IMR-90 (cell line): ENCODE results near the gene ELOA. TPM values are rescaled to one million over a fixed set of nuclear protein-coding genes. Genes with fewer than 3 reads are reported as not detected.

Experiments used
- ATAC-seq: fragments of 200-7000 bp; cut with Tn5 transposase; 2 replicates; pipeline ENCODE4 v1.9.1; 2020; ENCODE audit warnings: low read depth, mild to moderate bottlenecking, moderate library complexity
- BruUV-seq: library from RNA; stranded (reverse); fragments of 400-500 nt; replicated peaks from 2 replicates; lab custom pipeline; 2021; lab: Mats Ljungman, UMichigan
- CTCF ChIA-PET: fragments of 300-600 bp; formaldehyde crosslinking; extraction: SDS; loops from one replicate; lab custom pipeline; 2021; ENCODE audit warnings: antibody characterized with exemption; lab: Yijun Ruan, JAX
- POLR2A ChIA-PET: fragments of 300-600 bp; sonication (Branson Sonifier 250); formaldehyde crosslinking; loops from one replicate; lab custom pipeline; 2022; ENCODE audit warnings: antibody characterized with exemption; ENCODE audit not compliant: unreplicated experiment; lab: Charles Lee
- DNase-seq: peaks from one replicate; pipeline ENCODE4 v3.0.0; 2013
- H2AFZ ChIP-seq: replicated peaks from 2 replicates; pipeline ENCODE3; 2013; ENCODE audit warnings: low read length, mild to moderate bottlenecking; ENCODE audit not compliant: poor library complexity
- H2AK5ac ChIP-seq: 2 replicates; pipeline ENCODE4 v1.6.1; 2013; ENCODE audit warnings: low read depth, low read length, inconsistent platforms
- H2AK9ac ChIP-seq: replicated peaks from 2 replicates; pipeline ENCODE3; 2013; ENCODE audit warnings: mild to moderate bottlenecking, low read depth, low read length, moderate library complexity; ENCODE audit not compliant: poor library complexity
- H2BK120ac ChIP-seq: 2 replicates; pipeline ENCODE4 v1.6.1; 2013; ENCODE audit warnings: low read depth, low read length, inconsistent platforms
- H2BK15ac ChIP-seq: 3 replicates; pipeline ENCODE4 v1.6.1; 2013; ENCODE audit warnings: low read depth, low read length, inconsistent platforms
- H2BK20ac ChIP-seq: 2 replicates; pipeline ENCODE4 v1.6.1; 2013; ENCODE audit warnings: low read depth, mild to moderate bottlenecking, inconsistent platforms, low read length, moderate library complexity
- H2BK5ac ChIP-seq: 2 replicates; pipeline ENCODE4 v1.6.1; 2013; ENCODE audit warnings: mild to moderate bottlenecking, low read depth, low read length, inconsistent platforms; ENCODE audit not compliant: poor library complexity, severe bottlenecking
- H3K14ac ChIP-seq: replicated peaks from 2 replicates; pipeline ENCODE4 v1.6.1; 2013; ENCODE audit warnings: low read depth, low read length, inconsistent platforms
- H3K18ac ChIP-seq: 2 replicates; pipeline ENCODE4 v1.6.1; 2013; ENCODE audit warnings: low read depth, low read length, control low read depth
- H3K23ac ChIP-seq: 2 replicates; pipeline ENCODE4 v1.6.1; 2013; ENCODE audit warnings: low read depth, low read length, inconsistent platforms
- H3K27ac ChIP-seq: 2 replicates; pipeline ENCODE4 v1.5.1; 2013; ENCODE audit warnings: mild to moderate bottlenecking, control low read depth, low read length; ENCODE audit not compliant: insufficient read depth
- H3K27me3 ChIP-seq: 2 replicates; pipeline ENCODE4 v1.6.1; 2013; ENCODE audit warnings: low read length; ENCODE audit not compliant: control insufficient read depth, insufficient read depth
- H3K36me3 ChIP-seq: 2 replicates; pipeline ENCODE4 v1.6.1; 2013; ENCODE audit warnings: low read length, mixed read lengths; ENCODE audit not compliant: control insufficient read depth, insufficient read depth
- H3K4ac ChIP-seq: 2 replicates; pipeline ENCODE4 v1.6.1; 2013; ENCODE audit warnings: low read depth, low read length, inconsistent platforms
- H3K4me1 ChIP-seq: 2 replicates; pipeline ENCODE4 v1.6.1; 2013; ENCODE audit warnings: low read length, mixed read lengths; ENCODE audit not compliant: control insufficient read depth, insufficient read depth
- H3K4me2 ChIP-seq: 2 replicates; pipeline ENCODE4 v1.6.1; 2013; ENCODE audit warnings: low read depth, mild to moderate bottlenecking, control low read depth, low read length, moderate library complexity
- H3K4me3 ChIP-seq: 2 replicates; pipeline ENCODE4 v1.5.1; 2013; ENCODE audit warnings: low read depth, mild to moderate bottlenecking, control low read depth, low read length, moderate library complexity; ENCODE audit not compliant: insufficient read depth
- H3K56ac ChIP-seq: 2 replicates; pipeline ENCODE4 v1.6.1; 2013; ENCODE audit warnings: low read length, inconsistent platforms; ENCODE audit not compliant: insufficient read depth; ENCODE audit errors: extremely low read depth
- H3K79me1 ChIP-seq, 2 experiments: 2 replicates each; pipeline ENCODE4 v1.6.1; 2013; ENCODE audit warnings: low read length in 2 of 2, inconsistent platforms in 1 of 2, low read depth in 1 of 2
- H3K9ac ChIP-seq: 2 replicates; pipeline ENCODE4 v1.6.1; 2013; ENCODE audit warnings: low read depth, low read length, control low read depth
- H3K9me1 ChIP-seq: 2 replicates; pipeline ENCODE4 v1.6.1; 2013; ENCODE audit warnings: low read length, inconsistent platforms; ENCODE audit not compliant: insufficient read depth
- H3K9me3 ChIP-seq: 2 replicates; pipeline ENCODE4 v1.6.1; 2013; ENCODE audit warnings: low read length; ENCODE audit not compliant: control insufficient read depth, insufficient read depth
- H4K20me1 ChIP-seq: 2 replicates; pipeline ENCODE4 v1.6.1; 2013; ENCODE audit warnings: low read length, inconsistent platforms; ENCODE audit not compliant: insufficient read depth
- H4K5ac ChIP-seq: 2 replicates; pipeline ENCODE4 v1.6.1; 2013; ENCODE audit warnings: mild to moderate bottlenecking, low read depth, low read length, control low read depth
- H4K8ac ChIP-seq, 2 experiments: 2 replicates each; pipeline ENCODE4 v1.6.1; 2013; ENCODE audit warnings: low read depth in 2 of 2, low read length in 2 of 2, control low read depth in 1 of 2, inconsistent platforms in 1 of 2
- H4K91ac ChIP-seq: 2 replicates; pipeline ENCODE4 v1.6.1; 2013; ENCODE audit warnings: low read depth, low read length, inconsistent platforms; ENCODE audit not compliant: insufficient read depth
- MAZ ChIP-seq: IDR thresholded peaks from 2 replicates; pipeline ENCODE4 v1.6.1; 2012; ENCODE audit warnings: low read depth, mild to moderate bottlenecking, low read length, improper control_type of control experiment, moderate library complexity, borderline replicate concordance
- RAD21 ChIP-seq: IDR thresholded peaks from 2 replicates; pipeline ENCODE4 v1.6.1; 2012; ENCODE audit warnings: low read length, improper control_type of control experiment
- RFX5 ChIP-seq: IDR thresholded peaks from 2 replicates; pipeline ENCODE4 v1.8.0; 2012; ENCODE audit warnings: low read depth, mild to moderate bottlenecking, low read length, moderate library complexity
- SMC3 ChIP-seq: fragments of 150-350 bp; IDR thresholded peaks from 2 replicates; pipeline ENCODE4 v1.6.1; 2016; ENCODE audit warnings: low read depth, mild to moderate bottlenecking, antibody characterized with exemption, low read length, moderate library complexity
- WGBS, 2 experiments: methylation state at CpG; one replicate each; pipeline versions ENCODE4 v1.1.5 to v1.1.7; 2013; ENCODE audit warnings: missing lambda C conversion rate in 2 of 2; ENCODE audit not compliant: insufficient read length in 1 of 2; ENCODE audit errors: extremely low coverage in 2 of 2; 5-methylcytosine and 5-hydroxymethylcytosine counted together
- dilution Hi-C: fragments of 300-500 bp; cut with HindIII; formaldehyde crosslinking; loops from one replicate; pipeline ENCODE4 v1.14.3; 2018; ENCODE audit warnings: low sequenced_read_pairs; ENCODE audit not compliant: unreplicated experiment
- in situ Hi-C: fragments of 300-500 bp; cut with MboI; formaldehyde crosslinking; loops from 3 replicates; pipeline ENCODE4 v1.14.3; 2019; ENCODE audit warnings: low sequenced_read_pairs, inconsistent platforms, mixed read lengths
- intact Hi-C: fragments of 100-400 bp; cut with micrococcal nuclease; formaldehyde crosslinking; loops from 2 replicates; pipeline ENCODE4 v1.10.0; 2022
- polyA plus RNA-seq, 3 experiments: library from polyadenylated mRNA; depleted of rRNA; stranded (reverse); fragments of >200 nt; gene quantifications; 2 replicates each; pipeline ENCODE4 v1.2.3, GENCODE V29; 2012; ENCODE audit warnings: low replicate concordance in 1 of 3
- total RNA-seq: library from RNA; depleted of rRNA; stranded (reverse); fragments of >200 nt; gene quantifications from 2 replicates; pipeline ENCODE4 v1.2.3, GENCODE V29; 2012; rRNA removed
- TF ChIP-seq, protein P1 (sequence below): conservative IDR thresholded peaks from 2 replicates; pipeline ENCODE4 v1.5.1; 2012; ENCODE audit warnings: mild to moderate bottlenecking, low read depth, low read length, improper control_type of control experiment

ELOA gene
- total and polyA plus RNA-seq, 2 of the 4 experiments (the other 2 are of a cell fraction), result 22.9 to 40.7 TPM

DNA sequence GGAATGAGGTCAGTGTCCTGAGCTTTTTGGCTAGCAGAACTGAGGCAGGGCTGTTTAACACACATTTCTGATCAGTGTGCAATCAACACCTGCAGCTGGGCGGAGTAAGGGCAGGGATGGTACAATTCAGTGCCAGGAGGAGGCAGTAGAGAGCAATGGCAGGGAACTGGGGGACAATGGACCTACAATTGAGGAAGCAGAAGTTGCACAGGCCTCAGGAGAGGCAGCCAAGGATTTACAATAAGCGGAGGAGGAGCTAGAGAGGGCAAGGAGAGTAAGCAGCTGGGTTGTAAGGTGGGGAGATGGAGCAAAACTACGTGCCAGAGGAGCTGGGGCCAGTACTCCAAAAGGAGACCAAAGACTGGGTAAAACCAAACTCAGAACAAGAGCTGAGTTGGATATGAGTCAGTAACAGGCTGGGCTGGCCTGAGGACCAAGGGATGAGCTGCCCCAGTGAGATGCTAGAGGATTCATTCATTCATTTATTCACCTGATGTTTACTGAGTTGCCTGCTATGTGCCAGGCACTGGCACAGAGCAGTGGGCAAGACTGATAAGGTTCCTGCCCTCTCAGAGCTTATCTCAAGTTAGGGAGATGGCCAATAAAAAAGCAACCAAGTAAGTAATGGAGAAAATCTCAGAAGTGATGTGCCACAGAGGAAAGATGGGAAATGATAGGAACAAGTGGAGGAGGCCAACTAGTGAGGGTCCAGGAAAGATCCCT, 67.7 kb downstream of the ELOA start:
- no peak overlapping the region; the same call in 1 of the 2 replicates for H2AK5ac ChIP-seq
- H2BK20ac ChIP-seq, result no peak overlapping the region
- no peak overlapping the region for H3K56ac ChIP-seq
- H3K27ac ChIP-seq, result no peak overlapping the region
- no peaks in the 10 kb centered on the region for H3K27me3 ChIP-seq
- no peak for TF ChIP-seq MAZ
- TF ChIP-seq, protein P1, sequence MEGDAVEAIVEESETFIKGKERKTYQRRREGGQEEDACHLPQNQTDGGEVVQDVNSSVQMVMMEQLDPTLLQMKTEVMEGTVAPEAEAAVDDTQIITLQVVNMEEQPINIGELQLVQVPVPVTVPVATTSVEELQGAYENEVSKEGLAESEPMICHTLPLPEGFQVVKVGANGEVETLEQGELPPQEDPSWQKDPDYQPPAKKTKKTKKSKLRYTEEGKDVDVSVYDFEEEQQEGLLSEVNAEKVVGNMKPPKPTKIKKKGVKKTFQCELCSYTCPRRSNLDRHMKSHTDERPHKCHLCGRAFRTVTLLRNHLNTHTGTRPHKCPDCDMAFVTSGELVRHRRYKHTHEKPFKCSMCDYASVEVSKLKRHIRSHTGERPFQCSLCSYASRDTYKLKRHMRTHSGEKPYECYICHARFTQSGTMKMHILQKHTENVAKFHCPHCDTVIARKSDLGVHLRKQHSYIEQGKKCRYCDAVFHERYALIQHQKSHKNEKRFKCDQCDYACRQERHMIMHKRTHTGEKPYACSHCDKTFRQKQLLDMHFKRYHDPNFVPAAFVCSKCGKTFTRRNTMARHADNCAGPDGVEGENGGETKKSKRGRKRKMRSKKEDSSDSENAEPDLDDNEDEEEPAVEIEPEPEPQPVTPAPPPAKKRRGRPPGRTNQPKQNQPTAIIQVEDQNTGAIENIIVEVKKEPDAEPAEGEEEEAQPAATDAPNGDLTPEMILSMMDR, result peak; percentile 55
- peak; percentile 49; the same call in 1 of the 2 replicates for TF ChIP-seq SMC3
- TF ChIP-seq RFX5, result no peak
- peak; percentile 53 for TF ChIP-seq RAD21
- no peak overlapping the region for H4K5ac ChIP-seq
- H3K79me1 ChIP-seq, result no peaks in the 10 kb centered on the region
- intact Hi-C loops (no loop called here), dilution Hi-C loops (no loop called here), in situ Hi-C loops (no loop called here)
- H3K4me2 ChIP-seq, result no peak overlapping the region
- no peak overlapping the region for H3K4ac ChIP-seq
- peaks cover 5% of the 10 kb centered on the region; the same call in 1 of the 2 replicates for H3K9me1 ChIP-seq
- DNase-seq (peak; percentile 16), ATAC-seq (peak; percentile 64)
- no CpG with 5 or more reads among the region's 3 CpGs for WGBS, 2 experiments
- no peak overlapping the region for H3K18ac ChIP-seq
- H3K36me3 ChIP-seq, result peaks cover 43% of the 10 kb centered on the region
- no TSS peak for BruUV-seq
- no peak overlapping the region for H2BK15ac ChIP-seq
- no peak overlapping the region for H2AK9ac ChIP-seq
- H3K4me1 ChIP-seq, result no peaks in the 10 kb centered on the region
- ChIA-PET POLR2A (no interaction called here), CTCF (interaction anchor here (0.5 to 2.0 kb wide), 8 partner anchors 8 to 223 kb away, joined by 3 to 7 read pairs (median 3); no protein-coding TSS in a partner anchor)
- no peaks in the 10 kb centered on the region for H3K9me3 ChIP-seq
- no peak overlapping the region for H2BK5ac ChIP-seq
- no peak overlapping the region for H4K8ac ChIP-seq
- H4K91ac ChIP-seq, result no peak overlapping the region
- H3K9ac ChIP-seq, result no peak overlapping the region
- H3K14ac ChIP-seq, result no peak overlapping the region
- H3K23ac ChIP-seq, result no peak overlapping the region
- H2AFZ ChIP-seq, result peak overlapping the region; percentile 41
- H4K20me1 ChIP-seq, result no peaks in the 10 kb centered on the region
- no peak overlapping the region for H3K4me3 ChIP-seq
- H2BK120ac ChIP-seq, result no peak overlapping the region

Other genes with a start within 250 kb of the ELOA start
- gene E2F2, start 212.2 kb upstream of the ELOA start, total RNA-seq, result 0.36 and 0.56 TPM in 2 replicates
- gene E2F2, start 212.2 kb upstream of the ELOA start, polyA plus RNA-seq (2012; rRNA removed), result 0.39 and 0.51 TPM in 2 replicates
- 109 and 171 TPM in 2 replicates for gene ID3, start 184.0 kb upstream of the ELOA start, total RNA-seq
- 304 and 385 TPM in 2 replicates for gene ID3, start 184.0 kb upstream of the ELOA start, polyA plus RNA-seq (2012; rRNA removed)
- gene RPL11, start 51.7 kb upstream of the ELOA start, total RNA-seq, result 452 and 980 TPM in 2 replicates
- gene RPL11, start 51.7 kb upstream of the ELOA start, polyA plus RNA-seq (2012; rRNA removed), result 1,692 and 1,751 TPM in 2 replicates
- gene PITHD1, start 34.9 kb downstream of the ELOA start, total RNA-seq, result 23.8 and 34.2 TPM in 2 replicates
- gene PITHD1, start 34.9 kb downstream of the ELOA start, polyA plus RNA-seq (2012; rRNA removed), result 31.8 and 32.0 TPM in 2 replicates
- 43.9 and 44.3 TPM in 2 replicates for gene LYPLA2, start 47.7 kb downstream of the ELOA start, total RNA-seq
- 78.6 and 88.5 TPM in 2 replicates for gene LYPLA2, start 47.7 kb downstream of the ELOA start, polyA plus RNA-seq (2012; rRNA removed)
- 28.3 and 31.7 TPM in 2 replicates for gene GALE, start 57.3 kb downstream of the ELOA start, total RNA-seq
- 39.9 and 44.5 TPM in 2 replicates for gene GALE, start 57.3 kb downstream of the ELOA start, polyA plus RNA-seq (2012; rRNA removed)
- gene HMGCL, start 82.0 kb downstream of the ELOA start, total RNA-seq, result 31.9 and 33.5 TPM in 2 replicates
- 25.3 and 30.6 TPM in 2 replicates for gene HMGCL, start 82.0 kb downstream of the ELOA start, polyA plus RNA-seq (2012; rRNA removed)
- gene FUCA1, start 124.8 kb downstream of the ELOA start, total RNA-seq, result 2.8 and 2.9 TPM in 2 replicates
- gene FUCA1, start 124.8 kb downstream of the ELOA start, polyA plus RNA-seq (2012; rRNA removed), result 2.5 and 3.5 TPM in 2 replicates
- gene CNR2, start 169.9 kb downstream of the ELOA start, total RNA-seq, result not detected in 2 replicates
- gene CNR2, start 169.9 kb downstream of the ELOA start, polyA plus RNA-seq (2012; rRNA removed), result not detected in 2 replicates
- gene PNRC2, start 216.4 kb downstream of the ELOA start, total RNA-seq, result 76.0 and 106 TPM in 2 replicates
- 40.3 and 50.6 TPM in 2 replicates for gene PNRC2, start 216.4 kb downstream of the ELOA start, polyA plus RNA-seq (2012; rRNA removed)
- 110 and 189 TPM in 2 replicates for gene SRSF10, start 236.9 kb downstream of the ELOA start, total RNA-seq
- 76.2 and 90.1 TPM in 2 replicates for gene SRSF10, start 236.9 kb downstream of the ELOA start, polyA plus RNA-seq (2012; rRNA removed)